Ovary (tissue), 3 donors: ENCODE results near the gene TULP1.

Experiments
- POLR2A ChIP-seq: fragments of 450-650 bp; IDR thresholded peaks from one replicate; pipeline ENCODE4 v1.6.1; 2017; ENCODE audit warnings: antibody characterized with exemption, mild to moderate bottlenecking, moderate library complexity
- TF ChIP-seq, protein P1 (sequence below), 3 donors: fragments of 450-650 bp in 2 of 3; fragments of 200-600 bp in 1 of 3; IDR thresholded peaks; one replicate each; pipeline versions ENCODE4 v1.5.1 to v1.8.0; 2016 to 2022; ENCODE audit warnings: antibody characterized with exemption in 3 of 3, mild to moderate bottlenecking in 1 of 3
- donor health status: DM: no; HTN: no; CAD: no.

DNA sequence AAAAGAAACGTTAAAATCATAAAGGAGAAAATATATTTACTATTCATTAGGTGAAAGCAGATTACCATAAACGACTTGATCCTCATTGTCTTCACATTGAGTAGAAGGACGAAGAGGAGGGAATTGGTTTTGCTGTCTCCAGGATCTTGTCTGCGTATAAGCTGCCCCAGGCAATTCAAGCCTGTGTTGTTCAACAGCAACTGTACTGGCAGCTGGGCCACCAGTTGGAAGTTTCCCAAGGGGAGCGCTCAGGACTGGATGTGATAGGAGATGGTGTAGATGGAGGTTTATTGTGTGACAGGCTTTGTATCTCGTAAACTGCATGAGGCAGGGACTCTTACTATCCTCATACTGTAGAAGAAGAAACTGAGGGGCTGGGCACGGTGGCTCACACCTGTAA lies 64.5 kb downstream of the TULP1 start:
- TF ChIP-seq, protein P1, sequence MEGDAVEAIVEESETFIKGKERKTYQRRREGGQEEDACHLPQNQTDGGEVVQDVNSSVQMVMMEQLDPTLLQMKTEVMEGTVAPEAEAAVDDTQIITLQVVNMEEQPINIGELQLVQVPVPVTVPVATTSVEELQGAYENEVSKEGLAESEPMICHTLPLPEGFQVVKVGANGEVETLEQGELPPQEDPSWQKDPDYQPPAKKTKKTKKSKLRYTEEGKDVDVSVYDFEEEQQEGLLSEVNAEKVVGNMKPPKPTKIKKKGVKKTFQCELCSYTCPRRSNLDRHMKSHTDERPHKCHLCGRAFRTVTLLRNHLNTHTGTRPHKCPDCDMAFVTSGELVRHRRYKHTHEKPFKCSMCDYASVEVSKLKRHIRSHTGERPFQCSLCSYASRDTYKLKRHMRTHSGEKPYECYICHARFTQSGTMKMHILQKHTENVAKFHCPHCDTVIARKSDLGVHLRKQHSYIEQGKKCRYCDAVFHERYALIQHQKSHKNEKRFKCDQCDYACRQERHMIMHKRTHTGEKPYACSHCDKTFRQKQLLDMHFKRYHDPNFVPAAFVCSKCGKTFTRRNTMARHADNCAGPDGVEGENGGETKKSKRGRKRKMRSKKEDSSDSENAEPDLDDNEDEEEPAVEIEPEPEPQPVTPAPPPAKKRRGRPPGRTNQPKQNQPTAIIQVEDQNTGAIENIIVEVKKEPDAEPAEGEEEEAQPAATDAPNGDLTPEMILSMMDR (IDR thresholded peaks at IDR 0.05) = no peak
- no peak for TF ChIP-seq POLR2A
